Immature natural killer cell (primary cell): Measurements from ENCODE around the gene SAPCD2. TPM values are rescaled to one million over a fixed set of nuclear protein-coding genes. Genes with fewer than 3 reads are reported as not detected.
A peak's percentile ranks its signal among the peaks of the same experiment; 100 is the strongest.

Source experiments
- DNase-seq, 3 donors: peaks; one replicate each; pipeline ENCODE4 v3.0.0; 2022; ENCODE audit warnings: mixed read lengths in 1 of 3
- H3K27ac Mint-ChIP-seq, 6 donors: one replicate each; pipeline ENCODE4 v1.8.0; 2020; ENCODE audit warnings: mixed read lengths in 6 of 6, mild to moderate bottlenecking in 5 of 6, inconsistent platforms in 4 of 6, moderate library complexity in 3 of 6
- H3K27me3 Mint-ChIP-seq, 3 donors: one replicate each; pipeline ENCODE4 v1.8.0; 2020 to 2021; ENCODE audit warnings: low read depth in 3 of 3, mild to moderate bottlenecking in 3 of 3, mixed read lengths in 3 of 3, moderate library complexity in 3 of 3, inconsistent platforms in 1 of 3
- H3K36me3 Mint-ChIP-seq, 3 donors: one replicate each; pipeline ENCODE4 v1.8.0; 2020; ENCODE audit warnings: mixed read lengths in 3 of 3, inconsistent platforms in 2 of 3, mild to moderate bottlenecking in 2 of 3
- H3K4me1 Mint-ChIP-seq, 2 donors: one replicate each; pipeline ENCODE4 v1.8.0; 2020; ENCODE audit warnings: inconsistent platforms in 2 of 2, mild to moderate bottlenecking in 2 of 2, mixed read lengths in 2 of 2, moderate library complexity in 1 of 2
- H3K4me3 Mint-ChIP-seq, 5 donors: one replicate each; pipeline ENCODE4 v1.8.0; 2020; ENCODE audit warnings: mild to moderate bottlenecking in 5 of 5, mixed read lengths in 5 of 5, inconsistent platforms in 3 of 5, moderate library complexity in 3 of 5
- H3K9me3 Mint-ChIP-seq, 6 donors: one replicate each; pipeline ENCODE4 v1.8.0; 2020; ENCODE audit warnings: mild to moderate bottlenecking in 6 of 6, mixed read lengths in 6 of 6, inconsistent platforms in 4 of 6, moderate library complexity in 3 of 6
- polyA plus RNA-seq, 3 donors: library from polyadenylated mRNA; unstranded; fragments of 300-500 nt; fragmentation: Illumina TruSeq; gene quantifications; one replicate each; pipeline ENCODE4 v1.2.3, GENCODE V29; 2021

Gene SAPCD2
- polyA plus RNA-seq, 3 donors from 2014 or later, result 0.06 to 0.95 (median 0.39) TPM

DNA sequence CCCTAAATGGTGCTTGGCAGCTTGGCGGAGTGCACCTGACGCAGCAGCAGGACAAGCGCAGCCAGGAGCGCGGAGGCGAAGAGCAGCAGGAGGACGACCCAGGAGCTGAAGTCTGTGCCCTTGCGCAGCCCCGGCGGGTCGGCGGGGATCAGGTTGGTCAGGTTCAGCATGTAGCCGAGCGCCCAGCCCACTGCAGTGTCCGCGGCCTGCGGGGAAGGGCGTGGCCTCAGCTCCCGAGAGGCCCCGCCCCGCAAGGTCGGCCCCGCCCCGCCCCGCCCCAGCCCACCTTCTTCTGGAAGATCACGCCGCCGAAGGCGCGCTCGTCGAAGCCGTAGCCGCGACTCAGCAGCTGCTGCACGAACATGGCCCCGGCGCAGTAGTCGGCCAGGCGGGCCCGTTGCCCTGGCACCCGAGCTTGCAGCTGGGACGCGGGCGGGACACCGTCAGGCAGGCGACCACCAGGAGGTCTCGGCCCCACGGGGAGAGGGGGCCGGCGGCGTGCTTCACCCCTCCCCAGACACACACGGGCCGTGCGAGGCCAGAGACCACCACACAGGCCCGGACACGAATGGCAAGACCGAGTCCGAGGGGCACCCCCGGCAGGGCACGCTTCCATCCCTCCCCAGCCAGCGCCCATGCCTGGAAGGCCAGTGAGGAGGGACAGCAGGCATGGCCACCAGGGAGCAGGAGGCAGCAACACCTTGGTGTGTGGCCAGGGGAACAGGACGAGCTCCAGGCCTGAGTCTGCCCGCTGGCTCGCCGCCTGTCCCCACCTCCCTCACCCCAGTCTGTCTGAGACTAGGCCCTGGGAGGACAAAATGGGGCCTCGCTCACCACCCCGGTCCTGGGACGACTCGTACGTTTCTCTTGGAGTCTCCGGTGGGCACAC, 21.5 kb downstream of the SAPCD2 start:
- H3K27me3 Mint-ChIP-seq, result peaks cover 22 to 30% (median 24%) of the 10 kb centered on the region in 3 donors
- H3K27ac Mint-ChIP-seq, result no peak overlapping the region
- DNase-seq, result no peak
- H3K4me1 Mint-ChIP-seq, result peaks cover 0 to 11% of the 10 kb centered on the region in 2 donors
- no peaks in the 10 kb centered on the region for H3K36me3 Mint-ChIP-seq
- H3K4me3 Mint-ChIP-seq, result no peak overlapping the region
- H3K9me3 Mint-ChIP-seq, result no peaks in the 10 kb centered on the region

DNA sequence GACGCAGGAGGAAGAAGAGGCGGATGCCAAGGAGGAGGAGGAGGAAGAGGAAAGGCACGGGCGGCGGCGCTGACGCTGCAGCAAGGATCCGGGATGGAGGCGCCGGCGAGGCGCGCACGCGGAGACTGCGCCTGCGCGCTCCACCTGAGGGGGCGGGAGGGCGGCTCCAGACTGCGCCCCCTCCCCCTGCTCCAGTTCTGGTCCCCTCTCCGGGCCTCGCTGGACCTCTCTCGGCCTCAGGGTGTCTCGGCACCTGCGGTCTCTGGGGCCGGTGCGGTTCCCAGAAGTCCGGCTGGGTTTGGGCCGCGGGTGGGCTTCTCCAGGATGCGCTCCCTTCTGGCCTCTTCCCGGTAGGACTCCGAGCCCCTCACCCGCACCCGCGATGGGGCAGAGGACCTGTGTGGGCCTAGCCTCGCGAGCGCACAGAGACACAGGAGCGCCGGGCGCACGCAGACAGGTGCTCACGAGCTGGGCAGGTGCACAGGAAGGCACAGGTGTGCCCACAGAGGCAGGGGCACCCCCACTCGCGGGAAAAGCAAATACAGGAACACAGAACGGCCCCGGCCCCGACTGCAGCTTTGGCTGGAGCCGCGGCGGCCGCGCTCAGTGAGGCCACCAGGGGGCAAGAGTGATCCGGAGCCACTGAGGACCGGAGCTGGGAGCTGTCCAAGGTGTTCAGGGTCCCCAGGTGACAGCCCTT, 24.1 kb downstream of the SAPCD2 start, which contains the start of gene NPDC1:
Gene NPDC1, minus strand, starts transcription at position 90 of the 700 bp plus-strand sequence. CDS start 188 bp downstream, outside the sequence.
- peaks cover 21 to 29% (median 22%) of the 10 kb centered on the region in 3 donors for H3K27me3 Mint-ChIP-seq
- no peaks in the 10 kb centered on the region for H3K9me3 Mint-ChIP-seq
- DNase-seq, result peak; percentile 70 to 75 (median 72)
- H3K4me3 Mint-ChIP-seq, result peak within 1 kb of the TSS in 2 of 5 donors; percentile 18 to 38
- no peaks in the 10 kb centered on the region for H3K36me3 Mint-ChIP-seq
- H3K27ac Mint-ChIP-seq, result no peak within 1 kb of the TSS
- H3K4me1 Mint-ChIP-seq, result peaks cover 0 to 11% of the 10 kb centered on the region in 2 donors

DNA sequence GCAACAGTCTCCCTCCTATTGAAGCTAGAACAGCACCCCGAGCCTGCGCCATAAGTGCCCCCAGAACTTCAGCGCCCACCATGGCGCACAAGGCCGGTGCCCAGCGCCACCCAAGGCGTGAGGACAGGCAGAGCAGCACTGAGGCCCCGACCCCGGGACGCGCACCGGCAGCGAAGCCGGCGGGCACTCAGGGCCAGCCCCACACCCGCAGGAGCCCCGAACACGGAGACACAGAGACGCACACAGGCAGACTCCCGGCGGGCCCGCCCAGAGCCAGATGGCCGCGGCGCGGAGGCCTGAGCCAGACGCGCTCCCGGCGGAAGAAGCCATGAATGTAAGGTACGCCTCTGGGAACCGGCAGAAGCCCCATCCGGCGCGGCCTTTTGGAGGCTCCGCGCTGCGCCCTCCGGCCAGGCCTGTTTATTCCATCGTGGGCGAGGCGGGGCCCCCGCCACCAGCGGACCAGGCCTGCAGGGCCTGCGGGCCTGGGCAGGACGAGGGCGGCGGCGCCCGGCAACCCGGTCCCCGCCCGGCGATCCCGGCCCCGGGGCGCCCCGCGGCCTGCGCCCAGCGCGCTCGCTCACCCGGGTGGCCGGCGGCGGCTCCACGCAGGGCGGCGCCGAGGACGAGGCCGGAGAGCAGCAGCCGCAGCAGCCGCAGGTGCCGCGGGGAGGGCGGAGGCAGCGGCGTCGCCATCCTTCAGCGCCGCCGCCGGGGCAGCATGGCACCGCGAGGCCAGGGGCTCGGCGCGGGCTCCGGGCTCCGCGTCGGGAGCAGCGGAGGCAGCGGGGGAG, 24.9 kb downstream of the SAPCD2 start:
- H3K4me3 Mint-ChIP-seq, result peak overlapping the region in 1 of 5 donors; percentile 7
- H3K27me3 Mint-ChIP-seq, result peaks cover 18 to 27% (median 22%) of the 10 kb centered on the region in 3 donors
- no peak overlapping the region for H3K27ac Mint-ChIP-seq
- H3K36me3 Mint-ChIP-seq, result no peaks in the 10 kb centered on the region
- H3K4me1 Mint-ChIP-seq, result peaks cover 0 to 11% of the 10 kb centered on the region in 2 donors
- DNase-seq, result no peak
- H3K9me3 Mint-ChIP-seq, result no peaks in the 10 kb centered on the region

DNA sequence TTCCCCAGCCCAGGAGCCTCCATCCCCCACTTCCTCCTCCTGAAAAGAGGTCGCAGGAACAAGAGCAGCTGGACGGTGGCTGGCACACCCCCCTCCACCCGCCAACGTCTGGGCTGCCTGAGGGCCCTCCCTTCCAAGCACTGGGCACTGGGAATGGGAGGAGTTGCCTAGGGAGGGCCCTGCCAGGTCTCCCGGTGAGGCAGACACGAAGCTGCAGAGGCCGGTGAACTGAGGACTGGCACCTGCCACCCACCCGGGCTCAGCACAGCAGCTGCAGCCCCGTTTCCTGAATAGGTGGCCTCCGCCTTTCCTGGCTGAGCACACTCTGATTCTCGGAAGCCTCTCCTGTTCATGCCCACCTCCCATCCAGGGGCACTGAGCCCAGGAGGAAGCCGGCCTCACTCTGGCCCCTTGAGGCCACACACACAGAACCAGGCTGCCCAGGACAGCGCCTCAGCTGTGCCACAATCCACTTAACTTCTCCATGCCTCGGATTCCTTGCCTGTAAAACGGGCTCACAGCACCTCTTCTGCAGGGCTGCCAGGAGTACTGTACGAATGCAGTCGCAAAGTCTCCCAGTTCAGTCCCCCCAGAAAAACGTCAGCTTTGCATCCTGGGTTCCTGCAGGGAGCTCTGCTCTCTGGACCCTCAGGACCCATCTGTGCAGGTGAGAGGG, 25.7 kb downstream of the SAPCD2 start:
- Mint-ChIP-seq H3K4me1 (peaks cover 0 to 11% of the 10 kb centered on the region in 2 donors), H3K9me3 (no peaks in the 10 kb centered on the region), H3K4me3 (peak overlapping the region in 2 of 5 donors; percentile 21 to 38), H3K27ac (no peak overlapping the region), H3K27me3 (peaks cover 18 to 26% (median 18%) of the 10 kb centered on the region in 3 donors), H3K36me3 (no peaks in the 10 kb centered on the region)
- no peak for DNase-seq

DNA sequence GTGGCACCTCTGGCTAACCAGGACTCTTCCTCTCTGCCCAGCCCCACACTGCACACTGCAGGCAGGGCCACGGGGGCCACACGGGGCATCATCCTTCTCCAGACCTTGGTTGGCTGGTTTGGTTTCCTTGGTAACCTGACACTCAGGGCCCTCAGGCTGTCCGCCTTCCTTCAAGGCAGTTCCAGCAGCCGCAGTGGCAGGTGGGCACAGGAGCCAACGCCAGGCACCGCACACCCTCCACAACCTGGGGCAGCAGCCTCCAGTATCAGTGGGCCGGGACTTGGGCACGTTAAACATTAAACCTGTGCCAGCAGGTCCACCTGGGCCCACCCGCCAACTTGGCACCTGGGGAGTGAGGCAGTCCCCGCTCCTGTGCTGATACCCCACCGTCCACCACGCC, 26.3 kb downstream of the SAPCD2 start:
- H3K27me3 Mint-ChIP-seq, result peaks cover 16 to 26% (median 16%) of the 10 kb centered on the region in 3 donors
- H3K4me1 Mint-ChIP-seq, result peaks cover 0 to 11% of the 10 kb centered on the region in 2 donors
- no peak overlapping the region for H3K4me3 Mint-ChIP-seq
- H3K27ac Mint-ChIP-seq, result no peak overlapping the region
- DNase-seq, result no peak
- no peaks in the 10 kb centered on the region for H3K9me3 Mint-ChIP-seq
- no peaks in the 10 kb centered on the region for H3K36me3 Mint-ChIP-seq

DNA sequence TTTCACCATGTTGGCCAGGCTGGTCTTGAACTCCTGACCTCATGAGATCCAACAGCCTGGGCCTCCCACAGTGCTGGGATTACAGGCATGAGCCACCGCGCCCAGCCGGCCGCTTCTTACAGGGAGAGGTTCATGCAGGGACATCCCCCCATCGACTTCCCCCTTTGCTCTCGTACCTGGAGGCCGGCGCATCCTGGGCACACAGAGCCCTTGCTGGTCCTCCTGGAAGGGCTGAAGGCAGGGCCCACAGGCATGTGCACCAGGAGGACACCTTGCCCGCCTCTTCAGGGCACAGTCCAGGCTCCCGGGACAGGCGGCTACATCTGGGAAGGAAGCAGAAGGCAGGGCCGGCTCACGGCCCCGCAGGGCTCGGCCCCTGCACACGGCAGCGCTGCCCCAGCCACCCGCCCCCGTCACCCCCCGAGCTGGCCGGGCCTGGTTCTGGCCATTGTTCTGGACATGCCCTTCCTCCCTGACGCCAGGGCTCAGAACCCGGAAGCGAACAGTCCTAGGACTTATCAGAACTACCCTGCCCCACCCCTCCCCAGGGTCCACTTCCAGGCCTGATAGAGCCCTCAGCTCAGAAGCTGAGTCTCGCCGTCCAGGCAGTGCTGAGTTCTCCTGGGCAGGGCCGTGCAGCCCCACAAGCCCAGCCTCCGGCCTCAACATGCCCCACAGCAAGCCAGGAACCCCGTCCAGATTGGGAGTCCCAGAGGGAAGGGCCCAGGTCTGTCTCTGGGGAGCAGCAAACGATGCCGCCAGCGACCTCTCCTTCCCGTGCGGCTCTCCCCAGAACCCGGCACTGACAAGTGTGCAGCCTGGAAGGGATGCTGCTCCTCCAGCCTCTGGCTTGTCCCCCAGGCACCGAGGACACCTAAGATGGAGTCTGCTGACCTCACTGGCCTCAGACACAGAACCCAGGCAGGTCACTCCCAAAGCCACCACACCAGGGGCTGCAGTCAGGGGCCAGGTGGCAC, 27.3 kb downstream of the SAPCD2 start:
- Mint-ChIP-seq H3K4me3 (no peak overlapping the region), H3K4me1 (peaks cover 0 to 11% of the 10 kb centered on the region in 2 donors), H3K27me3 (peaks cover 16 to 29% (median 18%) of the 10 kb centered on the region in 3 donors), H3K9me3 (no peaks in the 10 kb centered on the region), H3K36me3 (no peaks in the 10 kb centered on the region), H3K27ac (no peak overlapping the region)
- DNase-seq, result no peak

DNA sequence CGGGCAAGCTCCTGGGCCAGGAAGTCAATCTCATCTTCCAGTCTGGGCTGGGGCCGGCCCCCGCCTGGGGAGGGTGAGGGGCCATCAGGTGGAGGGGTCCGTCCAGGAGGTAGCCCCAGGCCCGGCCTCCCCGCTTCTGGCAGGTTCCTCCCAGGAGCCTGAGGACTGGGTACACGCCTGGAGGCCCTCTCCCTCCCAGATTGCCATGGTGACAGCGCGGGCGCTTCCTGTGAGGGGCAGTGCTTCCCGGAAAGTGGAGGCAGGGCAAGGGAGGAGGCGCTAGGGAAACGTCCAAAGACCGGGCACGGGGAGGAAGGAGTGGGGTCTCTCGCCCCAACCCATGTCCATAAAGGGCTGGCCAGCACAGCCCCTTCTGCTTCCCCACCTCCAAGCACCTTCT, 29.2 kb downstream of the SAPCD2 start:
- peaks cover 6 to 26% (median 7%) of the 10 kb centered on the region in 3 donors for H3K27me3 Mint-ChIP-seq

DNA sequence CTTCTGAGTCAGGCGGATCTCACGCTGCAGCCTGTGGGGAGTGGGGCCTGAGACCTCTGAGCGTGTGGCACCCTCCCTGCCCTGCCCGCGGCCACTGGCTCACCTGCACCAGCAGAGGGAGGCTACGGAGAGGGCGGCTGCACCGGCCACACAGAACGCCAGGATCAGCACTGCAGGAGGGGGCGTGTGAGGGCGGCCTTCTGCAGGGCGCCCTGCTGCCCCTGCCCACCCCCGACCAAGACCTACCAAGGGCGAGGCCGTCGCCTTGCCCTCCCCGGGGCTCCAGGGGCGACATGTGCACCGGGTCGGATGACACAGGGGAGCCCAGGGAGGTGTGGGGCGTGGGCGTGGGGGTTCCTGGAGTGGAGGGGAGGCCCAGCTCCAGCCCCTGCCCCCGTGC, 29.8 kb downstream of the SAPCD2 start:
- Mint-ChIP-seq H3K4me3 (no peak overlapping the region), H3K9me3 (no peaks in the 10 kb centered on the region)
- no peak for DNase-seq

More for the DNA sequence above, 29.2 kb downstream of the SAPCD2 start:
- no peaks in the 10 kb centered on the region for H3K36me3 Mint-ChIP-seq
- H3K4me1 Mint-ChIP-seq, result peaks cover 0 to 8% of the 10 kb centered on the region in 2 donors
- H3K4me3 Mint-ChIP-seq, result no peak overlapping the region
- no peak overlapping the region for H3K27ac Mint-ChIP-seq
- no peaks in the 10 kb centered on the region for H3K9me3 Mint-ChIP-seq
- no peak for DNase-seq

DNA sequence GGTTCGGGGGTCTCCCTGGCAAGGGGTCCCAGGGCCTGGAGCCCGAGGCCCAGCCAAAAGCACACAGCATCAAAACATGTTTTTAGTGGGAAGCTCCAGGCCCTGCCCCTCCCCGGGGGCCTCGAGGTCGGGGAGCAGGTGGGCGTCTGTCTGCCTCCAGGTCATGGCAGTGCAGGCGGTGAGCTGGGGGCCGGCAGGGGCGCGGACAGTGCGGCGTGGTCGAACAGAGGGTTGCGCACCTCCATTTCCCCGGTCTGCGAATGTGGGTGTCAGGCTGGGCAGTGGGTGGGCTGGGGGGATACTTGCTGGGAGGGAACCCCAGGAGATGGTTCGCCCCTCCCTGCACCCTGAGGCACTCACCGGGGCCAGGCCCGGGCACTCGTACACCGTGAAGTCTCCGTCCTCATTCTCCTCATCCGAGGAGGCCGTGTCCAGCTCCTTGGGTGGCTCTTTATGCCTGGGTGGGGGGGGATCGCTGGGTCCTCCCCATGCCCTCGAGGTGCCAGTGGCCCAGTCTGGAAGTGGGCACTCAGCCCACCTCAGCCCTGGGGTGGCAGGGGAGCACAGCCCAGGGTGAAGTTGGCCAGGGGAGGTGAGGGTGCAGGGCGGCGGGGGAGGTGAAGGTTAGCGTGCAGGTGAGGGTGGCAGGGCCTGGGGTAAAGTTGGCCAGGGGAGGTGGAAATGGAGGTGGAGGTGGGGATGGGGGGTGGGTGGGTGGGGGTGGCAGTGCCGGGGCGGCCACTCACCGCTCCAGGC, 30.6 kb downstream of the SAPCD2 start:
- Mint-ChIP-seq H3K36me3 (no peaks in the 10 kb centered on the region), H3K9me3 (no peaks in the 10 kb centered on the region), H3K27me3 (peaks cover 1 to 20% (median 5%) of the 10 kb centered on the region in 3 donors), H3K4me3 (no peak overlapping the region), H3K4me1 (peaks cover 7 to 8% of the 10 kb centered on the region in 2 donors), H3K27ac (no peak overlapping the region)
- DNase-seq, result no peak

More for the DNA sequence above, 29.8 kb downstream of the SAPCD2 start:
- H3K36me3 Mint-ChIP-seq, result no peaks in the 10 kb centered on the region
- peaks cover 0 to 8% of the 10 kb centered on the region in 2 donors for H3K4me1 Mint-ChIP-seq
- H3K27me3 Mint-ChIP-seq, result peaks cover 6 to 26% (median 7%) of the 10 kb centered on the region in 3 donors
- H3K27ac Mint-ChIP-seq, result no peak overlapping the region

DNA sequence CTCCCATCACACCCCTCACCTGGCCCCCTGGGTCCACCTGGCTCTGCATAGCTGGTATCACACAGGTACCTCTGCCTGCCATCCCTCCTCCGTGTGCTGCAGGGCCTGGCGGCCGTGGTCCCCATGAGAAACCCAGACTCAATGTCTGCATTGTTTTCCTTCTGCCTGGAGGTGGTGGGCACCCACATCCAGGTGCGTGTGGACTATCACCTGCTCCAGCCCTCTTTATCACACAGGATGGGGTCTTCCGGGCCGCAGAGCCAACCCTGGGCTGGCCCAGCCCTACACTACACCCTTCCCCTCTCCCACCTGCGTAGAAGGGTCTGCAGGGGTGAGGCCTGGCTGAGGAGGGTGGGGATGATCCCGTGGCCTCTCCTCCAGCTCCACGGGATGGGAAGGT, 31.4 kb downstream of the SAPCD2 start:
- Mint-ChIP-seq H3K27ac (no peak overlapping the region), H3K9me3 (no peaks in the 10 kb centered on the region), H3K4me3 (no peak overlapping the region), H3K36me3 (no peaks in the 10 kb centered on the region), H3K27me3 (peaks cover 0 to 17% (median 4%) of the 10 kb centered on the region in 3 donors), H3K4me1 (peaks cover 10 to 12% of the 10 kb centered on the region in 2 donors)
- no peak for DNase-seq

DNA sequence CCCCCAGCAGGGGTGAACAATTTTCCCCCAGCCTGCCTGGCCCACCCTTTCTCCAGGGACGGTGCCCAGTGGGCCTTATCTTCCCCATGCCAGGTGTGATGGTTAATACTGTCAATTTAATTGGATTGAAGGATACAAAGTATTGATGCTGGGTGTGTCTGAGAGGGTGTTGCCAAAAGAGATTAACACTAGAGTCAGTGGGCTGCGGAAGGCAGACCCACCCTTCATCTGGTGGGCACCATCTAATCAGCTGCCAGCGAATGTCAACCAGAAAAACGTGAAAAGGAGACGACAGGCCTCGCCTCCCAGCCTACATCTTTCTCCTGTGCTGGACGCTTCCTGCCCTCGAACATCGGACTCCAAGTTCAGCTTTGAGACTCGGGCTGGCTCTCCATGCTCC, 32.9 kb downstream of the SAPCD2 start:
- peaks cover 24 to 26% of the 10 kb centered on the region in 2 donors for H3K4me1 Mint-ChIP-seq
- no peak overlapping the region for H3K4me3 Mint-ChIP-seq
- no peaks in the 10 kb centered on the region for H3K36me3 Mint-ChIP-seq
- no peaks in the 10 kb centered on the region for H3K9me3 Mint-ChIP-seq
- H3K27me3 Mint-ChIP-seq, result peaks cover 0 to 11% (median 2%) of the 10 kb centered on the region in 3 donors
- DNase-seq, result no peak
- H3K27ac Mint-ChIP-seq, result no peak overlapping the region
